T-helper 1 cell treated with Interleukin-12 subunit alpha and Interleukin-12 subunit beta and Interleukin-4 antibody, amounts not matched to agents 30 ng/mL and 1 ng/mL, for 36 hours (primary cell): ENCODE data around the gene MAPK4. TPM values are rescaled to one million over a fixed set of nuclear protein-coding genes. Genes with fewer than 3 reads are reported as not detected.

ENCODE experiments used
- intact Hi-C: fragments of 100-400 bp; cut with micrococcal nuclease; formaldehyde crosslinking; loops from one replicate; pipeline ENCODE4 v1.15.1; 2024
- total RNA-seq: library from RNA; stranded (reverse); gene quantifications from 2 replicates; pipeline ENCODE4 v1.2.3, GENCODE V29; 2022

The MAPK4 gene
- total RNA-seq, 1 donor from 2014 or later = not detected

- intact Hi-C loops = no loop called here
Observed at GRCh38 chr18:50653402-50654093, 93.7 kb downstream of the MAPK4 start.

- intact Hi-C loops = no loop called here
Observed at GRCh38 chr18:50654211-50654610, 94.3 kb downstream of the MAPK4 start.

- intact Hi-C loops = no loop called here
Observed at GRCh38 chr18:50654658-50655550, 95.0 kb downstream of the MAPK4 start.

- intact Hi-C loops = no loop called here
Observed at GRCh38 chr18:50656396-50656795, 96.5 kb downstream of the MAPK4 start.

GRCh38 chr18:50656841-50657470 lies 97.1 kb downstream of the MAPK4 start:
- intact Hi-C loops = no loop called here

GRCh38 chr18:50658601-50659000 lies 98.7 kb downstream of the MAPK4 start:
- intact Hi-C loops = no loop called here

GRCh38 chr18:50659091-50660003 lies 99.5 kb downstream of the MAPK4 start:
- intact Hi-C loops = no loop called here

- intact Hi-C loops = no loop called here
Observed at GRCh38 chr18:50661013-50661412, 101.1 kb downstream of the MAPK4 start.

GRCh38 chr18:50662177-50662576 lies 102.3 kb downstream of the MAPK4 start:
- intact Hi-C loops = no loop called here

GRCh38 chr18:50662775-50663383 lies 103.0 kb downstream of the MAPK4 start:
- intact Hi-C loops = no loop called here

GRCh38 chr18:50663626-50664441 lies 103.9 kb downstream of the MAPK4 start:
- intact Hi-C loops = no loop called here

- intact Hi-C loops = no loop called here
Observed at GRCh38 chr18:50665015-50665414, 105.1 kb downstream of the MAPK4 start.

- intact Hi-C loops = no loop called here
Observed at GRCh38 chr18:50665519-50665918, 105.6 kb downstream of the MAPK4 start.

- intact Hi-C loops = no loop called here
Observed at GRCh38 chr18:50666536-50666935, 106.6 kb downstream of the MAPK4 start.

- intact Hi-C loops = no loop called here
Observed at GRCh38 chr18:50671376-50671775, 111.5 kb downstream of the MAPK4 start.

GRCh38 chr18:50674307-50674980 lies 114.6 kb downstream of the MAPK4 start:
- intact Hi-C loops = no loop called here

- intact Hi-C loops = no loop called here
Observed at GRCh38 chr18:50675043-50675442, 115.2 kb downstream of the MAPK4 start.

GRCh38 chr18:50678651-50679050 lies 118.8 kb downstream of the MAPK4 start:
- intact Hi-C loops = no loop called here

GRCh38 chr18:50679056-50679455 lies 119.2 kb downstream of the MAPK4 start:
- intact Hi-C loops = no loop called here
